HG03280 (cell line): Measurements from ENCODE around the gene SPSB1.

Source experiments
- ATAC-seq: cut with Tn5 transposase; IDR thresholded peaks from one replicate; pipeline ENCODE4 v1.9.1; 2021; ENCODE audit warnings: mild to moderate bottlenecking, moderate library complexity; ENCODE audit not compliant: unreplicated experiment

SPSB1 gene

GRCh38 chr1:9317591-9318417 lies 25.1 kb downstream of the SPSB1 start:
- ATAC-seq, result no peak

GRCh38 chr1:9319208-9319788 lies 26.6 kb downstream of the SPSB1 start:
- no peak for ATAC-seq

- no peak for ATAC-seq
These were observed 27.3 kb downstream of the SPSB1 start for GRCh38 chr1:9319789-9320519.

- no peak for ATAC-seq
These were observed 28.1 kb downstream of the SPSB1 start for GRCh38 chr1:9320520-9321479.

DNA sequence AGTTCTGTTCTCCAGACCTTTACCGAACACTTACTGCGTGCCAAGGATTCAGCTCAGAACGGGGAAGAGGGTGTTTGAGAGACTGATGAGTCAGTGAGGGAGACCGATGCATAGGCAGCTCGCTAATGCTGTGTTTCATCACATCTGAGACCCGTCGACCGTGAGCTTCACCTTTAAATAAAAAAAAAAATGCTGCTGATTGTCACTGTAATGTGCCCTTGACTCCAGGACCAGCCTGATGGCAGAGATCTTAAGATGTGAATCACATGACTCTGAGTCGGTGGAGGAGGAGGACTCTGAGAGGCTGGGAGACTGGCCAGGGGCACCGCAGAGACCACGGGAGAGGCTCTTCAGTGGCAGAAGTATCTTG lies 28.8 kb downstream of the SPSB1 start:
- ATAC-seq, result no peak

DNA sequence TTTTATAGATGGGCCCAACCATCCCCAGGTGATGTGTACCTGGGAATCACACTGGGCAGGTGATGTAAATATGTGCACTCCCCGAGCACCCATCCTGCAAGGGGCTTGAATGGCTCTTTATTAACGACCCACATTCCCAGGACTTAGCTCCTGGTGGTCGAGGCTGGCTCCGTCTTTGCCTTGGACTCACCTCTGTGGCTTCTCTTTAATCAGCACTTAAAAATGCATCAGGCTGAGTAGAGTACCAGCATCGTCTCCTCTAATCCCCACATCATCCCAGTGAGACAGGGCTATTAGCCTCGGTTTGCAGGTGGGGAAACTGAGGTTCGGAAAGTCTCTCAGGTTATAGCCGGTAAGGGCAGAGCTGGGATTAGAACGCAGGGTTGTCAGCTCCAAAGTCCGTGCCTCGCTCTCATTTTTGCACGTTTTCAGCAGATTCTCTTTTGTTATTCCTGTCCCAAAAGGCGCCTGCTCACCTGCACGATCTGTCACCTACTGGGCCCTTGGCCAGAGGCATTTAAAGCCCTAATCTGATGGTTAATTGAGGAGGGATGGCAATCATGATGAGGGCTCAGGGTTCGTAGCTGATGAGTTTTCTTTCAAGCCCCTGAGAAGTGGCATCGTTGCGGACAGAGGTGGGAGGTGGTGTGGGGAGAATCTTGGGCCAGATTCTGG lies 29.4 kb downstream of the SPSB1 start:
- ATAC-seq, result no peak

- no peak for ATAC-seq
These were observed 30.1 kb downstream of the SPSB1 start for GRCh38 chr1:9322661-9323244.

DNA sequence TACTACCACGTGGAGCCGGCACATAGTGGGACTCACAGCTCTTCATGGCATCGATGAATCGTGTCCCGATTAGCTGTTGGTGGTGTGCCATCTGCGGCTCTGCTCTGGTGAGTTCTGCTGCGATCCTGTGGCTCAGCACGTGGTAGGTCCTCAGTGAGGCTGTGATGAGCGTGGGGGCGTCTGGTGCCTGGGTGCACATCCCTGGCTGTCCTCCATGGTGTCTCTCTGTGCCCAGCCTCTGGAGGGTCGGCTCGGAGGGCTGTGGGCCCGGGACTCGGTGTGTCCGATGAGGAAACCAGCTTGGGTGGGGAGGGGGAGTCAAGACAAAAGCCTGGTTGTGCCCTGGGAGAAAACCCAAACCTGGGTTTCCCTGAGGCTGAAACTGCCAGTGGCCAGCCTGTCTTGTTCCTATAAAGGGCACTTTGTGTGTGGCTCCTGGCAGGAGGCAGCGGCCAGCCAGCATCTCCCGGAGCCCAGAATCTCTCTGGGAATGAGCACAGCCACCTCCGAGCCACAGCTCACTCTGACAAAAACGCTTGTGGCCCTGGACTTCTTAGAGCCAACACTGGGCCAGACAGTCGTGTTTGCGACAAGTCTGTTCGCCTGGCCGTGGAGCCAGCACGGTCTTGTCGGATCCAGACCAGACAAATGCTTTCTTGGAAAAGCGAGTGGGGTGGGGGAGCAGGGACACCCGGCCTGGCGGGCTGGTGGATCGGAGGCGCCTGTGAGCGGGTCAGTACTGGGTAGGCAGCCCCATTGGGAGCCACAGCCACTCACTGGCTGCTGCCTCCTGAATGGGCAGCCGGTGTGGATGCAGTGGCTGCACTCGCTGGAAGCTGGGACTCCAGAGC lies 31.8 kb downstream of the SPSB1 start:
- no peak for ATAC-seq

GRCh38 chr1:9326596-9326995 lies 33.9 kb downstream of the SPSB1 start:
- ATAC-seq, result no peak

DNA sequence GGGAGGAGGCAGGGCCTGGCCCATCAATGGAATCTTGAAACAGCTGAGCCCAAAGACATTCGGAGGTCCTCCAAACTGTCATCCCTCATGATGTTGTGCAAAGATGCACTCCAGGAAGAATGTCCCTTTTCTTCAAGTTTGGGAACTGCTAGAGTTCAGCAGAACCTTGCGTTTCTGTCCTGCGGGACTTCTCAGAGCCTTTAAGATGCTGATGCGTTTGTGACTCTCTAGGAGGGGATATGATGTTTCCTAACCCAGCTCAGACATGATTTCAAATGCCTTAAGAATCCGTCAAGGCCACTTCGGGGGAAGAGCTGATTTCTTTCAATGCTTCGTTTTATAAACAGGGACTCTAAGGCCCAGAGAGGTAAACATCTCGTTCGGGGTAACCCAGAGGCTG lies 35.5 kb downstream of the SPSB1 start:
- no peak for ATAC-seq

- ATAC-seq, result no peak
These were observed 36.0 kb downstream of the SPSB1 start for GRCh38 chr1:9328715-9329114.

- ATAC-seq, result no peak
These were observed 38.3 kb downstream of the SPSB1 start for GRCh38 chr1:9331016-9331415.

DNA sequence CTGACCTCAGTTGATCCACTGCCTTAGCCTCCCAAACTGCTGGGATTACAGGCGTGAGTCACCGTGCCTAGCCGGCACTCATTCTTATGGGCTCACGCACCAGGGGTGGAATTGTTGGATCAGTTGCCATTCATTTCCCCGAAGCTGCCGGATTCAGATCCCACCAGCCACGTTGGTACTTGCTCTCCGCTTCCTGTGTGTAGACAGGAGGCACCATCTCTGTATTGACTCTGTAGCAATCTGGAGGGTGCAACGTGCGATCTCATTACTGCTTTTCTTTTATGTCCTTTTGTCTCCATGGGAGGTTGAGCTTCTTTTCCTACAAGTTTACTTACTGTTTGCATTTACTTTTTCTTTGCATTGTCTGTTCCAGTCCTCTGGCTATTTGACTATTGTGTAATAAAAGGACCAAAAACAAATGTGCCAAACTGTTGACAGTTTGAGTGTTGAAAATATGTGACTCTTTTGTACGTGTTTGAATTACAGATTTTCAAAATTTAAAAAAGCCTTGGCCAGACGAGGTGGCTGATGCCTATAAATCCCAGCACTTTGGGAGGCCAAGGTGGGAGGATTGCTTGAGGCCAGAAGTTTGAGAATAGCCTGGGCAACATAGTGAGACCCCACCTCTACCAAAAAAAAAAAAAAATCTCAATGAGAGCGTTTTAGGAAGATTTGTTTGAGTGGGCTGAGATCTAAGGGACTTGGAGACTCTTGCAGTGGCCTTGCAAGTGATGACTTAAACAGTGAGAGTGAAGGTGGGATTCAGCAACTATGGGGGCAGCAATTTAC lies 39.1 kb downstream of the SPSB1 start:
- ATAC-seq, result no peak

DNA sequence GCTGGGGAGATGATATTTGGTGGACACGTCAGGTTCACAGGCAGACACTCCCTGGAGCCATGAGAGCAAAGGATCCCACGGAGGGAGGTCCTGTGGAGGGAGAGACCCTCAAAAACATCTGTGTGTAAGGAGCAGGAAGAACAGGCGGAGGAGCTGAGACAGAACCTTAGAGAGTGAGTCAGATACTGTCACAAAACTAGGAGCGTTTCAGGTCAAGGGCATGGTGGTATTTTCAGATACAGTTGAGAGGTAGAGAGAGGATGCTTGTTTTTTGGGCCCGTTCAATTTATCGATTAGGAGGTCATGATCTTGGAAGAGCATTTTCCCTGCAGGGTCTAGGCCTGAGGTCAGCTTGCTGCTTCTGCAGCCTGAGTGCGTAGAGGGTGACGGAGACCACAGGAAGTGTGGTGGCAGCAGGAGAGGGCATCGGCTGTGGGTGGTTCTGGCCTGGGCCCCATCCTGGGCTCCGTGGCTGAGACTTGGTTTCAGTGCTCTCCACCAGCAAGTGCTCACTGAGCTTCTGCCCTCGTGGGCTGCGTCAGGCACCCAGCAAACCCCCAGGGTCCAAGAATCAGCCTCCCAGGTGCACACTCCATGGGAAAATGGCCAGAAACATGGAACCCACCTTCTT lies 39.9 kb downstream of the SPSB1 start:
- no peak for ATAC-seq

GRCh38 chr1:9338397-9339246 lies 45.9 kb downstream of the SPSB1 start:
- no peak for ATAC-seq

- no peak for ATAC-seq
These were observed 47.6 kb downstream of the SPSB1 start for GRCh38 chr1:9340172-9340854.
